Panc1 (cell line): ENCODE data around the gene ZRANB3.
"Not testable (repeated sequence)": the region's sequence is repeated elsewhere in the genome, so short reads cannot be mapped to it uniquely, and the experiment has no call there.

Experiments used
- POLR2AphosphoS5 ChIP-seq: IDR thresholded peaks from 2 replicates; pipeline ENCODE4 v1.6.1; 2012; ENCODE audit warnings: mild to moderate bottlenecking, low read depth, low read length, moderate library complexity
- REST ChIP-seq, 2 experiments: IDR thresholded peaks; 2 replicates each; pipeline ENCODE4 v1.6.1; 2011 to 2012; ENCODE audit warnings: low read depth in 2 of 2, control low read depth in 1 of 2, low read length in 1 of 2, mild to moderate bottlenecking in 1 of 2, moderate library complexity in 1 of 2; ENCODE audit not compliant: insufficient read depth in 1 of 2
- SIN3A ChIP-seq: IDR thresholded peaks from 2 replicates; pipeline ENCODE4 v1.6.1; 2012; ENCODE audit warnings: low read depth, mild to moderate bottlenecking, low read length, moderate library complexity, borderline replicate concordance; ENCODE audit not compliant: insufficient read depth
- TF ChIP-seq, protein P1 (sequence below): fragments of 450-650 bp; IDR thresholded peaks from 2 replicates; pipeline ENCODE4 v1.5.1; 2017; ENCODE audit warnings: mild to moderate bottlenecking

- TF ChIP-seq, protein P1, sequence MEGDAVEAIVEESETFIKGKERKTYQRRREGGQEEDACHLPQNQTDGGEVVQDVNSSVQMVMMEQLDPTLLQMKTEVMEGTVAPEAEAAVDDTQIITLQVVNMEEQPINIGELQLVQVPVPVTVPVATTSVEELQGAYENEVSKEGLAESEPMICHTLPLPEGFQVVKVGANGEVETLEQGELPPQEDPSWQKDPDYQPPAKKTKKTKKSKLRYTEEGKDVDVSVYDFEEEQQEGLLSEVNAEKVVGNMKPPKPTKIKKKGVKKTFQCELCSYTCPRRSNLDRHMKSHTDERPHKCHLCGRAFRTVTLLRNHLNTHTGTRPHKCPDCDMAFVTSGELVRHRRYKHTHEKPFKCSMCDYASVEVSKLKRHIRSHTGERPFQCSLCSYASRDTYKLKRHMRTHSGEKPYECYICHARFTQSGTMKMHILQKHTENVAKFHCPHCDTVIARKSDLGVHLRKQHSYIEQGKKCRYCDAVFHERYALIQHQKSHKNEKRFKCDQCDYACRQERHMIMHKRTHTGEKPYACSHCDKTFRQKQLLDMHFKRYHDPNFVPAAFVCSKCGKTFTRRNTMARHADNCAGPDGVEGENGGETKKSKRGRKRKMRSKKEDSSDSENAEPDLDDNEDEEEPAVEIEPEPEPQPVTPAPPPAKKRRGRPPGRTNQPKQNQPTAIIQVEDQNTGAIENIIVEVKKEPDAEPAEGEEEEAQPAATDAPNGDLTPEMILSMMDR, result not testable (repeated sequence)
- not testable (repeated sequence) for TF ChIP-seq POLR2AphosphoS5; SIN3A; REST (IDR thresholded peaks at IDR 0.05; ENCODE audit: insufficient read depth in 1 of 2, low read depth in 2 of 2, low read length in 1 of 2)
These were observed 32.4 kb downstream of the ZRANB3 start for GRCh38 chr2:135498588-135498987.
